ENCODE measurements around the gene FUS. TPM values are rescaled to one million over a fixed set of nuclear protein-coding genes. Genes with fewer than 3 reads are reported as not detected.

The FUS gene
- total and polyA plus RNA-seq, 2 of the 13 experiments (the other 11 are each of a cell fraction or from before 2014, with no cell fraction given) = 68.1 to 168 TPM

DNA sequence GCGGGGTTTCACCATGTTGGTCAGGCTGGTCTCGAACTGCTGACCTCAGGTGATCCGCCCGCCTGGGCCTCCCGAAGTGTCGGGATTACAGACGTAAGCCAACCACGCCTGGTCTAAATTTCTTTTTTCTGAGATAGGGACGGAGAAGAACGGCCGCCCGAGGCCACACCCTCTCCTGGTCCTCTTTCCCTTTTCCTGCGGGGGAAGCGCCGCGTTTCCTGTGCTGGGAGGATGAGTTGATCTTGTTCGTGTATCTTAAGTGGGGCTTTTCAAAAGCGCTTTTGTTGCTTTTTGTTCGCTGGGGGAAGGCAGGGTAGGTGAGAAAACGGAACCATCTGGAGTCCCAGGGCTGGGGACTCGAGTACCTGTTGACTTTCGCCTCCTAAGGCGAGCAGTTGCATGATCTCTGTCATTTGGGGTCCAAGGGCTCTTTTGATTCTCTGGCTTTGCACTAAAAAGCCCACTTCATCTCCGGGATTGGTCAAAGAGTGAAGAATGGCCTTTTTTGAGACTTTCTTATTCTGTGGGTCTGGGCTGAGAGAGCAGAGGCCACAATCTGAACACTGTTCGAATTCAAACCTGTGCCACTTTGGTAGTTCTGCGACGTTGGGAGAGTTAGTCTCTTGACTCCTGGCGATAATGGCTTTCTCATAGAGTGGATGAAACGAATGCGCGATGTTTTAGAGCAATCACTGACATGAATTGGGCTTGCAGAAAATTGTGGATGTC, 1.3 kb downstream of the FUS start:
- BruUV-seq (replicated peaks) = TSS peak; percentile 46
- TF ChIP-seq ZNF232 (CRISPR knock-in tag; IDR thresholded peaks at IDR 0.05; ENCODE audit: borderline replicate concordance) (no peak), ZBTB21 (CRISPR knock-in tag; IDR thresholded peaks at IDR 0.05) (0 out of 2 replicates have a peak, but pooled peaks have one; percentile 3), TSC22D2 (CRISPR knock-in tag; IDR thresholded peaks at IDR 0.05; ENCODE audit: borderline replicate concordance) (no peak), CHD4 (IDR thresholded peaks at IDR 0.05; ENCODE audit: borderline replicate concordance, low read length) (0 out of 2 replicates have a peak, but pooled peaks have one; percentile 3), ZNF879 (CRISPR knock-in tag; IDR thresholded peaks at IDR 0.05) (no peak), POLR2A (IDR thresholded peaks at IDR 0.05; ENCODE audit: insufficient read depth in 1 of 2, low read depth in 2 of 2, low read length in 2 of 2) (peak in 1 of 2 experiments; percentile 40; a peak in 2 of 4 replicates), ATM (IDR thresholded peaks at IDR 0.05; ENCODE audit: borderline replicate concordance) (no peak), ZNF264 (CRISPR knock-in tag; IDR thresholded peaks at IDR 0.05) (no peak), ZSCAN29 (CRISPR knock-in tag; conservative IDR thresholded peaks at IDR 0.05) (no peak), SRSF9 (IDR thresholded peaks at IDR 0.05; ENCODE audit: borderline replicate concordance, insufficient read depth, low read depth, low read length, poor library complexity, severe bottlenecking) (no peak), RBFOX2 (IDR thresholded peaks at IDR 0.05; ENCODE audit: low read depth, low read length) (peak; percentile 47; the same call in 1 of the 2 replicates), ZNF746 (CRISPR knock-in tag; IDR thresholded peaks at IDR 0.05) (0 out of 2 replicates have a peak, but pooled peaks have one; percentile 4)
- TF ChIP-seq, protein P1, sequence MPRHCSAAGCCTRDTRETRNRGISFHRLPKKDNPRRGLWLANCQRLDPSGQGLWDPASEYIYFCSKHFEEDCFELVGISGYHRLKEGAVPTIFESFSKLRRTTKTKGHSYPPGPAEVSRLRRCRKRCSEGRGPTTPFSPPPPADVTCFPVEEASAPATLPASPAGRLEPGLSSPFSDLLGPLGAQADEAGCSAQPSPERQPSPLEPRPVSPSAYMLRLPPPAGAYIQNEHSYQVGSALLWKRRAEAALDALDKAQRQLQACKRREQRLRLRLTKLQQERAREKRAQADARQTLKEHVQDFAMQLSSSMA (CRISPR knock-in tag; IDR thresholded peaks at IDR 0.05) = no peak
- TF ChIP-seq, protein P2, sequence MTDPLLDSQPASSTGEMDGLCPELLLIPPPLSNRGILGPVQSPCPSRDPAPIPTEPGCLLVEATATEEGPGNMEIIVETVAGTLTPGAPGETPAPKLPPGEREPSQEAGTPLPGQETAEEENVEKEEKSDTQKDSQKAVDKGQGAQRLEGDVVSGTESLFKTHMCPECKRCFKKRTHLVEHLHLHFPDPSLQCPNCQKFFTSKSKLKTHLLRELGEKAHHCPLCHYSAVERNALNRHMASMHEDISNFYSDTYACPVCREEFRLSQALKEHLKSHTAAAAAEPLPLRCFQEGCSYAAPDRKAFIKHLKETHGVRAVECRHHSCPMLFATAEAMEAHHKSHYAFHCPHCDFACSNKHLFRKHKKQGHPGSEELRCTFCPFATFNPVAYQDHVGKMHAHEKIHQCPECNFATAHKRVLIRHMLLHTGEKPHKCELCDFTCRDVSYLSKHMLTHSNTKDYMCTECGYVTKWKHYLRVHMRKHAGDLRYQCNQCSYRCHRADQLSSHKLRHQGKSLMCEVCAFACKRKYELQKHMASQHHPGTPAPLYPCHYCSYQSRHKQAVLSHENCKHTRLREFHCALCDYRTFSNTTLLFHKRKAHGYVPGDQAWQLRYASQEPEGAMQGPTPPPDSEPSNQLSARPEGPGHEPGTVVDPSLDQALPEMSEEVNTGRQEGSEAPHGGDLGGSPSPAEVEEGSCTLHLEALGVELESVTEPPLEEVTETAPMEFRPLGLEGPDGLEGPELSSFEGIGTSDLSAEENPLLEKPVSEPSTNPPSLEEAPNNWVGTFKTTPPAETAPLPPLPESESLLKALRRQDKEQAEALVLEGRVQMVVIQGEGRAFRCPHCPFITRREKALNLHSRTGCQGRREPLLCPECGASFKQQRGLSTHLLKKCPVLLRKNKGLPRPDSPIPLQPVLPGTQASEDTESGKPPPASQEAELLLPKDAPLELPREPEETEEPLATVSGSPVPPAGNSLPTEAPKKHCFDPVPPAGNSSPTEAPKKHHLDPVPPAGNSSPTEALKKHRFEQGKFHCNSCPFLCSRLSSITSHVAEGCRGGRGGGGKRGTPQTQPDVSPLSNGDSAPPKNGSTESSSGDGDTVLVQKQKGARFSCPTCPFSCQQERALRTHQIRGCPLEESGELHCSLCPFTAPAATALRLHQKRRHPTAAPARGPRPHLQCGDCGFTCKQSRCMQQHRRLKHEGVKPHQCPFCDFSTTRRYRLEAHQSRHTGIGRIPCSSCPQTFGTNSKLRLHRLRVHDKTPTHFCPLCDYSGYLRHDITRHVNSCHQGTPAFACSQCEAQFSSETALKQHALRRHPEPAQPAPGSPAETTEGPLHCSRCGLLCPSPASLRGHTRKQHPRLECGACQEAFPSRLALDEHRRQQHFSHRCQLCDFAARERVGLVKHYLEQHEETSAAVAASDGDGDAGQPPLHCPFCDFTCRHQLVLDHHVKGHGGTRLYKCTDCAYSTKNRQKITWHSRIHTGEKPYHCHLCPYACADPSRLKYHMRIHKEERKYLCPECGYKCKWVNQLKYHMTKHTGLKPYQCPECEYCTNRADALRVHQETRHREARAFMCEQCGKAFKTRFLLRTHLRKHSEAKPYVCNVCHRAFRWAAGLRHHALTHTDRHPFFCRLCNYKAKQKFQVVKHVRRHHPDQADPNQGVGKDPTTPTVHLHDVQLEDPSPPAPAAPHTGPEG (CRISPR knock-in tag; IDR thresholded peaks at IDR 0.05) = 0 out of 2 replicates have a peak, but pooled peaks have one; percentile 12
- TF ChIP-seq, protein P3, sequence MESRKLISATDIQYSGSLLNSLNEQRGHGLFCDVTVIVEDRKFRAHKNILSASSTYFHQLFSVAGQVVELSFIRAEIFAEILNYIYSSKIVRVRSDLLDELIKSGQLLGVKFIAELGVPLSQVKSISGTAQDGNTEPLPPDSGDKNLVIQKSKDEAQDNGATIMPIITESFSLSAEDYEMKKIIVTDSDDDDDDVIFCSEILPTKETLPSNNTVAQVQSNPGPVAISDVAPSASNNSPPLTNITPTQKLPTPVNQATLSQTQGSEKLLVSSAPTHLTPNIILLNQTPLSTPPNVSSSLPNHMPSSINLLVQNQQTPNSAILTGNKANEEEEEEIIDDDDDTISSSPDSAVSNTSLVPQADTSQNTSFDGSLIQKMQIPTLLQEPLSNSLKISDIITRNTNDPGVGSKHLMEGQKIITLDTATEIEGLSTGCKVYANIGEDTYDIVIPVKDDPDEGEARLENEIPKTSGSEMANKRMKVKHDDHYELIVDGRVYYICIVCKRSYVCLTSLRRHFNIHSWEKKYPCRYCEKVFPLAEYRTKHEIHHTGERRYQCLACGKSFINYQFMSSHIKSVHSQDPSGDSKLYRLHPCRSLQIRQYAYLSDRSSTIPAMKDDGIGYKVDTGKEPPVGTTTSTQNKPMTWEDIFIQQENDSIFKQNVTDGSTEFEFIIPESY (CRISPR knock-in tag; IDR thresholded peaks at IDR 0.05) = no peak

More for the DNA sequence above, 1.3 kb downstream of the FUS start:
- Histone ChIP-seq H2AFZ (ENCODE audit: low read length) (no peak overlapping the region), H3K36me3 (replicated peaks in 1 of 2; ENCODE audit: control insufficient read depth in 1 of 2, insufficient read depth in 2 of 2, low read length in 2 of 2) (peaks cover 25 to 45% of the 10 kb centered on the region in 2 experiments), H3K27ac (ENCODE audit: extremely low read length, insufficient read depth, low read length) (peak overlapping the region; percentile 94), H3K9me3 (ENCODE audit: low read length) (no peaks in the 10 kb centered on the region), H3K9ac (ENCODE audit: insufficient read depth, low read depth, low read length) (peak overlapping the region; percentile 98), H3K4me1 (ENCODE audit: insufficient read depth, low read length) (peaks cover 64% of the 10 kb centered on the region), H3K79me2 (ENCODE audit: insufficient read depth, low read length) (peaks cover 67% of the 10 kb centered on the region), H3K4me3 (replicated peaks in 1 of 3; ENCODE audit: insufficient read depth in 1 of 3, low read depth in 2 of 3, low read length in 3 of 3) (peak overlapping the region; percentile 90 to 93 (median 93)), H3K27me3 (ENCODE audit: control insufficient read depth in 1 of 2, insufficient read depth in 2 of 2, low read length in 2 of 2) (no peaks in the 10 kb centered on the region; a peak in 1 of 5 replicates), H3K4me2 (ENCODE audit: low read depth, low read length) (peak overlapping the region; percentile 90), H4K20me1 (ENCODE audit: insufficient read depth, low read length) (peaks cover 57% of the 10 kb centered on the region)
- ATAC-seq (peak; percentile 1; the same call in 2 of the 3 replicates), FAIRE-seq (no peak), DNase-seq (ENCODE audit: low spot score) (no peak)
- POLR2A ChIA-PET = interaction anchor here (0.6 to 2.5 kb wide), 27 partner anchors 8 to 532 kb away, joined by 3 to 65 read pairs (median 9); partner anchors contain the start of genes ARMC5, KAT8, ORAI3 and PHKG2
- intact Hi-C loops (cut with micrococcal nuclease; ENCODE audit: unreplicated experiment) = no loop called here
- CTCF ChIA-PET (ENCODE audit: low intra/inter-chr PET ratio, low total read pairs) = no interaction called here
- in situ Hi-C loops (cut with HindIII; ENCODE audit: extremely low pct_ligation_motif_present, low pct_unique_long_range_greater_than_20kb) = no loop called here
- WGBS (ENCODE audit: low lambda C conversion rate) = 1% methylated on average over 31 of the region's 31 CpGs

Data from HepG2 (cell line).